Transverse colon (tissue), 4 donors: ENCODE results near the gene TPO.

ENCODE experiments used
- EP300 ChIP-seq: sonication (generic); formaldehyde crosslinking; IDR thresholded peaks from one replicate; pipeline ENCODE4 v1.6.1; 2017; ENCODE audit warnings: antibody characterized with exemption, low read depth
- POLR2A ChIP-seq: fragments of 450-650 bp; IDR thresholded peaks from one replicate; pipeline ENCODE4 v1.6.1; 2016; ENCODE audit warnings: antibody characterized with exemption, mild to moderate bottlenecking, moderate library complexity
- POLR2AphosphoS5 ChIP-seq, 3 donors: sonication (generic); formaldehyde crosslinking; IDR thresholded peaks; one replicate each; pipeline ENCODE4 v1.6.1; 2016; ENCODE audit warnings: antibody characterized with exemption in 3 of 3
- TF ChIP-seq, protein P1 (sequence below), 5 experiments: fragments of 200-600 bp in 3 of 5; fragments of 450-650 bp in 2 of 5; sonication (generic) in 3 of 5; IDR thresholded peaks; 1 replicate in 2 of 5; 2 replicates in 3 of 5; pipeline ENCODE4 v1.5.1; 2016 to 2017; ENCODE audit warnings: antibody characterized with exemption in 5 of 5, inconsistent platforms in 3 of 5, mild to moderate bottlenecking in 2 of 5, moderate library complexity in 1 of 5

DNA sequence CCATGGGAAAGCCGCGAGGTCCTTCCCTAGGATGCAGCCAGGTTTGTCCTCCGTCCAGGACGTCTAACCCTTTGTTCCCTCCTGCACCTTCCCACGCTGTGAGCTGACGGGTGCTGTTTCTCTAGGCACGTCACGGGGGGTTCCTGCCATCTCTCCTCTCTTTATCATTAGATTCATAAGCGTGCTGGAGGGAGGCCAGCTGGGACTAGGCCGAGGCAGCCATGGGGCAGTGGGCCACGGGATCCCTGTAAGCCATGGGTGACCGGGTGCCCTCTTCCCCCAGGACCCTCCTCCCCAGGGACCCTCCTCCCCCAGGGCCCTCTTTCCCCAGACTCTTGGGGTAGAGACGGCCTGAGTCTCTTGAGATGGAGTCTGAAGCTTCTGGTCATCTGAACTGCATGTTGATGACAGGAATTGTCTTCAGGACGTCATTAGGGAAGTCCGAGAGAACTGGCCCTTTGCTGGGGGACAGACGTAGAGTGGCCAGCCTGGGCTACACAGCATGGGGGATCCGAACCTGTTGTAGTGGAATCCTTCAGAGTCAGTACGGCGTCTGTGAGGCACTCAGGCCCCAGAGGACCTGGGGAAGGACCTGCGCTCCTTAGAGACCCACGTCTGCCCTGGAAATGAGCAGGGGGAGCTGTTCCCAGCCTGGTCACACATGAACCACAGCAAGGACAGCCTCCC is 108.1 kb downstream of the TPO start:
- TF ChIP-seq, protein P1, sequence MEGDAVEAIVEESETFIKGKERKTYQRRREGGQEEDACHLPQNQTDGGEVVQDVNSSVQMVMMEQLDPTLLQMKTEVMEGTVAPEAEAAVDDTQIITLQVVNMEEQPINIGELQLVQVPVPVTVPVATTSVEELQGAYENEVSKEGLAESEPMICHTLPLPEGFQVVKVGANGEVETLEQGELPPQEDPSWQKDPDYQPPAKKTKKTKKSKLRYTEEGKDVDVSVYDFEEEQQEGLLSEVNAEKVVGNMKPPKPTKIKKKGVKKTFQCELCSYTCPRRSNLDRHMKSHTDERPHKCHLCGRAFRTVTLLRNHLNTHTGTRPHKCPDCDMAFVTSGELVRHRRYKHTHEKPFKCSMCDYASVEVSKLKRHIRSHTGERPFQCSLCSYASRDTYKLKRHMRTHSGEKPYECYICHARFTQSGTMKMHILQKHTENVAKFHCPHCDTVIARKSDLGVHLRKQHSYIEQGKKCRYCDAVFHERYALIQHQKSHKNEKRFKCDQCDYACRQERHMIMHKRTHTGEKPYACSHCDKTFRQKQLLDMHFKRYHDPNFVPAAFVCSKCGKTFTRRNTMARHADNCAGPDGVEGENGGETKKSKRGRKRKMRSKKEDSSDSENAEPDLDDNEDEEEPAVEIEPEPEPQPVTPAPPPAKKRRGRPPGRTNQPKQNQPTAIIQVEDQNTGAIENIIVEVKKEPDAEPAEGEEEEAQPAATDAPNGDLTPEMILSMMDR (IDR thresholded peaks at IDR 0.05): no peak
- no peak for TF ChIP-seq POLR2A
- no peak for TF ChIP-seq POLR2AphosphoS5 (IDR thresholded peaks at IDR 0.05)
- TF ChIP-seq EP300: no peak
